H1 (cell line): ENCODE measurements around the gene SLC2A2. TPM values are rescaled to one million over a fixed set of nuclear protein-coding genes. Genes with fewer than 3 reads are reported as not detected.

Source experiments
- CTCF ChIA-PET: fragments of 300-600 bp; sonication (Branson Sonifier 250); formaldehyde crosslinking; loops from one replicate; lab custom pipeline; 2021; ENCODE audit not compliant: partially characterized antibody; lab: Charles Lee
- POLR2A ChIA-PET: fragments of 300-600 bp; sonication (Branson Sonifier 250); formaldehyde crosslinking; loops from one replicate; lab custom pipeline; 2021; ENCODE audit warnings: inconsistent platforms; ENCODE audit not compliant: partially characterized antibody; lab: Charles Lee
- DNase-seq, 2 experiments: peaks; one replicate each; pipeline versions ENCODE4 v3.0.0 to v3.0.0-alpha.2; 2010 to 2022; ENCODE audit warnings: low spot score in 2 of 2, low read depth in 1 of 2, mixed read lengths in 1 of 2
- FAIRE-seq: peaks from 2 replicates; lab custom pipeline; 2011; peaks lifted over from hg19 to GRCh38; lab: Jason Lieb, UNC
- H2AFZ ChIP-seq: 2 replicates; pipeline ENCODE4 v1.8.1; 2012; ENCODE audit warnings: low read length, inconsistent platforms
- H2AK5ac ChIP-seq: 2 replicates; pipeline ENCODE4 v1.6.1; 2013; ENCODE audit warnings: low read depth, low read length
- H2BK120ac ChIP-seq: replicated peaks from 2 replicates; pipeline ENCODE3; 2013; ENCODE audit warnings: low read depth, low read length, inconsistent platforms
- H2BK12ac ChIP-seq: 2 replicates; pipeline ENCODE4 v1.6.1; 2013; ENCODE audit warnings: low read depth, low read length
- H2BK15ac ChIP-seq: 2 replicates; pipeline ENCODE4 v1.6.1; 2013; ENCODE audit warnings: low read length
- H2BK20ac ChIP-seq: 2 replicates; pipeline ENCODE4 v1.6.1; 2013; ENCODE audit warnings: low read length
- H2BK5ac ChIP-seq: 2 replicates; pipeline ENCODE4 v1.6.1; 2013; ENCODE audit warnings: low read depth, low read length
- H3K14ac ChIP-seq: 2 replicates; pipeline ENCODE4 v1.6.1; 2013; ENCODE audit warnings: inconsistent platforms; ENCODE audit not compliant: insufficient read length
- H3K18ac ChIP-seq: 2 replicates; pipeline ENCODE4 v1.6.1; 2013; ENCODE audit warnings: low read length; ENCODE audit errors: extremely low read depth
- H3K23ac ChIP-seq: 2 replicates; pipeline ENCODE4 v1.6.1; 2013; ENCODE audit warnings: inconsistent platforms; ENCODE audit not compliant: insufficient read length
- H3K23me2 ChIP-seq: 2 replicates; pipeline ENCODE4 v1.6.1; 2013; ENCODE audit warnings: low read depth, low read length
- H3K27ac ChIP-seq: 2 replicates; pipeline ENCODE4 v1.6.1; 2011; ENCODE audit warnings: low read depth, low read length, inconsistent platforms
- H3K27me3 ChIP-seq, 4 experiments: replicated peaks in 1 of 4; 1 replicate in 1 of 4; 2 replicates in 3 of 4; pipeline versions ENCODE4 v1.6.1 to v1.8.1; 2011 to 2013; ENCODE audit warnings: low read length in 3 of 4, mild to moderate bottlenecking in 3 of 4, inconsistent platforms in 2 of 4, mixed read lengths in 2 of 4, moderate library complexity in 1 of 4; ENCODE audit not compliant: control insufficient read depth in 3 of 4, insufficient read depth in 3 of 4; ENCODE audit errors: extremely low read depth in 1 of 4
- H3K36me3 ChIP-seq, 4 experiments: 2 replicates each; pipeline versions ENCODE4 v1.6.1 to v1.8.1; 2011 to 2013; ENCODE audit warnings: mild to moderate bottlenecking in 4 of 4, low read length in 3 of 4, moderate library complexity in 2 of 4, control low read depth in 1 of 4, inconsistent platforms in 1 of 4; ENCODE audit not compliant: insufficient read depth in 4 of 4, control insufficient read depth in 2 of 4
- H3K4ac ChIP-seq: replicated peaks from 2 replicates; pipeline ENCODE3; 2013; ENCODE audit warnings: low read length, low read depth, mixed read lengths, inconsistent platforms; ENCODE audit not compliant: insufficient read length
- H3K4me1 ChIP-seq, 4 experiments: replicated peaks in 1 of 4; 1 replicate in 1 of 4; 2 replicates in 3 of 4; pipeline versions ENCODE4 v1.6.1 to v1.8.1; 2011 to 2013; ENCODE audit warnings: low read length in 3 of 4, inconsistent platforms in 2 of 4, mixed read lengths in 1 of 4; ENCODE audit not compliant: insufficient read depth in 4 of 4, control insufficient read depth in 3 of 4
- H3K4me2 ChIP-seq, 2 experiments: 2 replicates each; pipeline versions ENCODE4 v1.6.1 to v1.8.1; 2011 to 2013; ENCODE audit warnings: low read depth in 2 of 2, low read length in 2 of 2, control low read depth in 1 of 2, inconsistent platforms in 1 of 2, mild to moderate bottlenecking in 1 of 2; ENCODE audit not compliant: insufficient read depth in 1 of 2
- H3K4me3 ChIP-seq, 4 experiments: fragments of 200-600, 300-600 bp in 1 of 4; sonication (generic), shearing (Covaris generic), sonication (Bioruptor Twin) in 1 of 4; 2 replicates each; pipeline versions ENCODE4 v1.5.1 to v1.8.1; 2011 to 2016; ENCODE audit warnings: low read length in 4 of 4, low read depth in 3 of 4, control low read depth in 2 of 4, inconsistent platforms in 2 of 4, mild to moderate bottlenecking in 2 of 4, mixed read lengths in 1 of 4, moderate library complexity in 1 of 4; ENCODE audit not compliant: insufficient read depth in 2 of 4; ENCODE audit errors: extremely low read depth in 1 of 4
- H3K56ac ChIP-seq: replicated peaks from 2 replicates; pipeline ENCODE3; 2013; ENCODE audit warnings: low read depth, mild to moderate bottlenecking, mixed read lengths, low read length, inconsistent platforms; ENCODE audit not compliant: insufficient read length
- H3K79me1 ChIP-seq: 2 replicates; pipeline ENCODE4 v1.6.1; 2013; ENCODE audit warnings: low read depth, low read length, control low read depth
- H3K79me2 ChIP-seq, 2 experiments: 2 replicates each; pipeline versions ENCODE4 v1.6.1 to v1.8.1; 2012 to 2013; ENCODE audit warnings: low read length in 2 of 2, mild to moderate bottlenecking in 2 of 2, inconsistent platforms in 1 of 2; ENCODE audit not compliant: insufficient read depth in 2 of 2, control insufficient read depth in 1 of 2
- H3K9ac ChIP-seq, 4 experiments: replicated peaks in 1 of 4; 1 replicate in 1 of 4; 2 replicates in 3 of 4; pipeline versions ENCODE4 v1.6.1 to v1.8.1; 2011 to 2013; ENCODE audit warnings: low read depth in 3 of 4, low read length in 3 of 4, control low read depth in 2 of 4, mild to moderate bottlenecking in 2 of 4, moderate library complexity in 2 of 4, inconsistent platforms in 1 of 4; ENCODE audit errors: extremely low read depth in 1 of 4
- H3K9me3 ChIP-seq, 2 experiments: 2 replicates each; pipeline versions ENCODE4 v1.6.1 to v1.8.1; 2012 to 2013; ENCODE audit warnings: mild to moderate bottlenecking in 2 of 2, moderate library complexity in 2 of 2, control low read depth in 1 of 2, inconsistent platforms in 1 of 2, low read depth in 1 of 2, low read length in 1 of 2, mixed read lengths in 1 of 2; ENCODE audit not compliant: insufficient read depth in 2 of 2
- H4K20me1 ChIP-seq, 2 experiments: replicated peaks in 1 of 2; 2 replicates each; pipeline versions ENCODE3 to v1.8.1; 2011 to 2013; ENCODE audit warnings: inconsistent platforms in 2 of 2, low read length in 2 of 2, mild to moderate bottlenecking in 1 of 2; ENCODE audit not compliant: insufficient read depth in 2 of 2, control insufficient read depth in 1 of 2
- H4K5ac ChIP-seq: 2 replicates; pipeline ENCODE4 v1.6.1; 2013; ENCODE audit warnings: low read length, low read depth, mixed read lengths, inconsistent platforms; ENCODE audit not compliant: insufficient read length
- H4K8ac ChIP-seq: 2 replicates; pipeline ENCODE4 v1.8.0; 2013; ENCODE audit warnings: mild to moderate bottlenecking, moderate library complexity, low read length, inconsistent platforms; ENCODE audit not compliant: insufficient read depth; ENCODE audit errors: extremely low read depth
- H4K91ac ChIP-seq: replicated peaks from 2 replicates; pipeline ENCODE3; 2013; ENCODE audit warnings: low read length, mixed read lengths, inconsistent platforms; ENCODE audit not compliant: insufficient read length
- CBX5 ChIP-seq: fragments of 300-800, 300-1000 bp; sonication (generic); IDR thresholded peaks from 2 replicates; pipeline ENCODE4 v1.7.1; 2016; ENCODE audit warnings: antibody characterized with exemption, low read length, low read depth
- CTCF ChIP-seq, 3 experiments: IDR thresholded peaks; 1 replicate in 2 of 3; 2 replicates in 1 of 3; pipeline versions ENCODE4 v1.5.1 to v1.6.1; 2011; ENCODE audit warnings: low read length in 3 of 3, mild to moderate bottlenecking in 3 of 3, inconsistent platforms in 2 of 3, low read depth in 1 of 3, moderate library complexity in 1 of 3; ENCODE audit not compliant: insufficient read depth in 1 of 3; ENCODE audit errors: control extremely low read depth in 1 of 3
- HDAC6 ChIP-seq: IDR thresholded peaks from one replicate; pipeline ENCODE4 v1.7.1; 2012; ENCODE audit warnings: low read depth, mild to moderate bottlenecking, inconsistent platforms, low read length, moderate library complexity
- NRF1 ChIP-seq: IDR thresholded peaks from 2 replicates; pipeline ENCODE4 v1.6.1; 2011; ENCODE audit warnings: mild to moderate bottlenecking, low read depth, low read length, improper control_type of control experiment
- POLR2AphosphoS5 ChIP-seq: IDR thresholded peaks from 2 replicates; pipeline ENCODE4 v1.6.1; 2011; ENCODE audit warnings: low read depth, low read length
- WGBS, 2 experiments: shearing (Covaris generic) in 1 of 2; methylation state at CpG; one replicate each; pipeline versions ENCODE4 v1.1.6 to v1.1.7; 2013 to 2015; ENCODE audit warnings: low lambda C conversion rate in 2 of 2, mixed read lengths in 2 of 2, inconsistent platforms in 1 of 2, low coverage in 1 of 2, missing lambda C conversion rate in 1 of 2; ENCODE audit not compliant: insufficient replicate concordance in 2 of 2, insufficient coverage in 1 of 2, insufficient read length in 1 of 2; ENCODE audit errors: extremely low coverage in 1 of 2, missing lambda C conversion rate in 1 of 2; 5-methylcytosine and 5-hydroxymethylcytosine counted together
- polyA plus RNA-seq, 7 experiments: library from polyadenylated mRNA; depleted of rRNA in 3 of 7; stranded (reverse) in 5 of 7; unstranded in 2 of 7; fragments of >200 nt in 5 of 7; fragments of 200-250 nt in 2 of 7; gene quantifications; 1 replicate in 5 of 7; 2 replicates in 1 of 7; 4 replicates in 1 of 7; pipeline versions ENCODE4 v1.2.1 to v1.2.3, GENCODE V29; 2011 to 2013; ENCODE audit warnings: missing spikeins in 2 of 7, mixed read lengths in 2 of 7
- total RNA-seq: library from RNA; stranded (reverse); fragmentation: NEBNext Ultra II Directional; extraction: Animal tissue kit (Norgen Biotek cat#: 25700); gene quantifications from 2 replicates; pipeline ENCODE4 v1.2.1, GENCODE V29; 2021

Gene SLC2A2
- total and polyA plus RNA-seq, 2 of the 8 experiments (the other 6 are each of a cell fraction or from before 2014, with no cell fraction given) = not detected

GRCh38 chr3:171039674-171040073 lies 13.2 kb upstream of the SLC2A2 start:
- H2AFZ ChIP-seq = no peak overlapping the region
- H3K79me1 ChIP-seq = no peaks in the 10 kb centered on the region
- TF ChIP-seq CBX5 = no peak
- TF ChIP-seq POLR2AphosphoS5 = no peak
- TF ChIP-seq NRF1 = no peak
- no peak for TF ChIP-seq HDAC6
- TF ChIP-seq CTCF (IDR thresholded peaks at IDR 0.05; ENCODE audit: control extremely low read depth in 1 of 3, insufficient read depth in 1 of 3, low read depth in 1 of 3, low read length in 3 of 3) = no peak
- no peak overlapping the region for H2BK5ac ChIP-seq
- H3K14ac ChIP-seq = no peak overlapping the region
- H3K23ac ChIP-seq = no peak overlapping the region
- no peak overlapping the region for H3K4ac ChIP-seq
- no peak overlapping the region for H3K9ac ChIP-seq
- no peaks in the 10 kb centered on the region for H3K4me1 ChIP-seq
- H4K5ac ChIP-seq = no peak overlapping the region
- no peaks in the 10 kb centered on the region for H3K9me3 ChIP-seq
- H2BK15ac ChIP-seq = no peak overlapping the region
- CTCF ChIA-PET = no interaction called here
- no peak overlapping the region for H3K56ac ChIP-seq
- no peak overlapping the region for H3K4me3 ChIP-seq
- no peaks in the 10 kb centered on the region for H4K20me1 ChIP-seq
- H2BK20ac ChIP-seq = no peak overlapping the region
- 77% methylated on average over 1 of the region's 1 CpG; no CpG with 5 or more reads in 1 of the 2 experiments for WGBS, 2 experiments
- no peak overlapping the region for H3K4me2 ChIP-seq
- no peak overlapping the region for H4K91ac ChIP-seq
- FAIRE-seq (no peak), DNase-seq (no peak)
- H2AK5ac ChIP-seq = no peak overlapping the region
- H3K79me2 ChIP-seq = no peaks in the 10 kb centered on the region
- POLR2A ChIA-PET = no interaction called here
- no peaks in the 10 kb centered on the region for H3K27me3 ChIP-seq
- H3K36me3 ChIP-seq = no peaks in the 10 kb centered on the region
- H4K8ac ChIP-seq = no peak overlapping the region
- H2BK12ac ChIP-seq = no peak overlapping the region
- no peaks in the 10 kb centered on the region for H3K23me2 ChIP-seq
- no peak overlapping the region for H3K27ac ChIP-seq
- H2BK120ac ChIP-seq = no peak overlapping the region
- H3K18ac ChIP-seq = no peak overlapping the region
